Measurements from ENCODE around the gene CERT1. TPM values are rescaled to one million over a fixed set of nuclear protein-coding genes. Genes with fewer than 3 reads are reported as not detected.

The CERT1 gene
- polyA plus RNA-seq, 2 of the 4 experiments (the other 2 are of a cell fraction) = 19.5 to 22.5 TPM

DNA sequence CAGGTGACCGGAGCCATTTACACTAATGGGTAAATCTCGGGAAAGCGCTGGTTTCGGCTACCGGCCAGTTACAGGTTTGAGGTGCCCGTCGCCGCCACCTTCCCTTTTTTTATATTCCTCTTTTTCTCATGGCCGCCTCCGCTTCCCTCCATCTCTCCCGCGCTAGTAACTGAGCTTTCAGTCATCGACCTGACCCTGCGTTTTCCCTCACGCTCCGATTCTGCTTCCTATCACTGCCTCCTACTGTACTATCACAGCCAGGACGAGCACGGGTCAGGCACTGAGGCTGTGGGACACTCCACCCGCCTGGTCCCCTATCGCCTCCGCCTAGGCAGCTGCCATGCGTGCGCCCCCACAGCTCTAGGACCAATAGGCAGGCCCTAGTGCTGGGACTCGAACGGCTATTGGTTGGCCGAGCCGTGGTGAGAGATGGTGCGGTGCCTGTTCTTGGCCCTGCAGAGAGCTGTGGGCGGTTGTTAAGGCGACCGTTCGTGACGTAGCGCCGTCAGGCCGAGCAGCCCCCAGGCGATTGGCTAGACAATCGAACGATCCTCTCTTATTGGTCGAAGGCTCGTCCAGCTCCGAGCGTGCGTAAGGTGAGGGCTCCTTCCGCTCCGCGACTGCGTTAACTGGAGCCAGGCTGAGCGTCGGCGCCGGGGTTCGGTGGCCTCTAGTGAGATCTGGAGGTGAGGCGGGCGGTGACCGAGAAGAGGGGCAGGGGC is 174.7 kb downstream of the CERT1 start, which contains the start of gene HMGCR (continued):
- TF ChIP-seq CHD2 (IDR thresholded peaks at IDR 0.05; ENCODE audit: low read length, partially characterized antibody) (no peak), POLR2AphosphoS2 (conservative IDR thresholded peaks at IDR 0.05; ENCODE audit: low read length) (no peak), FOSL2 (IDR thresholded peaks at IDR 0.05) (no peak), FOSL2 (CRISPR knock-in tag; IDR thresholded peaks at IDR 0.05) (no peak), CBX8 (IDR thresholded peaks at IDR 0.05) (no peak), NFE2L2 (conservative IDR thresholded peaks at IDR 0.05; ENCODE audit: low read length) (no peak), ESRRA (IDR thresholded peaks at IDR 0.05; ENCODE audit: borderline replicate concordance, low read length) (no peak), RNF2 (IDR thresholded peaks at IDR 0.05; ENCODE audit: borderline replicate concordance, low read depth) (no peak), RCOR1 (IDR thresholded peaks at IDR 0.05; ENCODE audit: low read depth, low read length) (no peak), SREBF2 (IDR thresholded peaks at IDR 0.05) (no peak), TFCP2L1 (CRISPR knock-in tag; IDR thresholded peaks at IDR 0.05) (no peak), ATOH8 (CRISPR knock-in tag; IDR thresholded peaks at IDR 0.05; ENCODE audit: low read depth) (no peak), ZC3H11A (IDR thresholded peaks at IDR 0.05) (no peak), FOSB (CRISPR knock-in tag; IDR thresholded peaks at IDR 0.05) (no peak), BCL3 (IDR thresholded peaks at IDR 0.05) (peak; percentile 81; the same call in 2 of the 3 replicates)
- TF ChIP-seq, protein P1, sequence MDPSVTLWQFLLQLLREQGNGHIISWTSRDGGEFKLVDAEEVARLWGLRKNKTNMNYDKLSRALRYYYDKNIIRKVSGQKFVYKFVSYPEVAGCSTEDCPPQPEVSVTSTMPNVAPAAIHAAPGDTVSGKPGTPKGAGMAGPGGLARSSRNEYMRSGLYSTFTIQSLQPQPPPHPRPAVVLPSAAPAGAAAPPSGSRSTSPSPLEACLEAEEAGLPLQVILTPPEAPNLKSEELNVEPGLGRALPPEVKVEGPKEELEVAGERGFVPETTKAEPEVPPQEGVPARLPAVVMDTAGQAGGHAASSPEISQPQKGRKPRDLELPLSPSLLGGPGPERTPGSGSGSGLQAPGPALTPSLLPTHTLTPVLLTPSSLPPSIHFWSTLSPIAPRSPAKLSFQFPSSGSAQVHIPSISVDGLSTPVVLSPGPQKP (IDR thresholded peaks at IDR 0.05; ENCODE audit: low read depth, low read length) = no peak

GRCh38 chr5:75335952-75336614 is 175.3 kb downstream of the CERT1 start:
- peak; percentile 85 to 86 for ATAC-seq
- peak overlapping the region; percentile 79 for H3K4me2 ChIP-seq
- 7% methylated on average over 12 of the region's 12 CpGs for WGBS (ENCODE audit: missing lambda C conversion rate)
- TF ChIP-seq HOXB13 (CRISPR knock-in tag; IDR thresholded peaks at IDR 0.05; ENCODE audit: low read depth) (no peak), HOXA7 (CRISPR knock-in tag; IDR thresholded peaks at IDR 0.05) (no peak), MAFK (IDR thresholded peaks at IDR 0.05; ENCODE audit: partially characterized antibody) (peak; percentile 63), NPAS2 (CRISPR knock-in tag; IDR thresholded peaks at IDR 0.05; ENCODE audit: borderline replicate concordance) (no peak), HDAC2 (IDR thresholded peaks at IDR 0.05) (no peak), RARB (CRISPR knock-in tag; IDR thresholded peaks at IDR 0.05) (no peak), RFX5 (IDR thresholded peaks at IDR 0.05) (no peak), RAD21 (conservative IDR thresholded peaks at IDR 0.05 in 1 of 2, IDR thresholded peaks at IDR 0.05 in 1 of 2) (peak in 1 of 2 experiments; percentile 16; a peak in 1 of 5 replicates), CEBPB (IDR thresholded peaks at IDR 0.05) (no peak), CHD4 (IDR thresholded peaks at IDR 0.05; ENCODE audit: borderline replicate concordance) (no peak), ZSCAN20 (CRISPR knock-in tag; IDR thresholded peaks at IDR 0.05) (no peak), USF2 (IDR thresholded peaks at IDR 0.05) (no peak)
- H3K27ac ChIP-seq = peak overlapping the region; percentile 82 to 95
- peak; percentile 67 to 90 for DNase-seq (ENCODE audit: low read depth in 1 of 2, low spot score in 1 of 2)
- POLR2A ChIA-PET = interaction anchor here (0.6 to 1.8 kb wide), 11 partner anchors 15 to 411 kb away, joined by 3 to 34 read pairs (median 5); partner anchors contain the start of genes ANKRD31, CERT1, POC5 and POLK
- CTCF ChIA-PET = interaction anchor here (0.6 to 1.9 kb wide), 13 partner anchors 8 to 413 kb away, joined by 3 to 18 read pairs (median 4); partner anchors contain the start of gene ANKRD31
- FAIRE-seq = no peak
- peaks cover 29% of the 10 kb centered on the region for H3K4me1 ChIP-seq
- H3K4me3 ChIP-seq = peak overlapping the region; percentile 84
- H3K9me3 ChIP-seq = no peaks in the 10 kb centered on the region
